NCI-H2196 treated with DMSO at 0.1 percent for 48 hours (cell line): ENCODE measurements around the gene CDH23.
A peak's percentile ranks its signal among the peaks of the same experiment; 100 is the strongest.

Source experiments
- DNase-seq: peaks from one replicate; lab custom pipeline; 2025; ENCODE audit not compliant: unreplicated experiment; lab: John Stamatoyannopoulos, UW

Gene CDH23

GRCh38 chr10:71852355-71852937 is 455.7 kb downstream of the CDH23 start:
- DNase-seq = no peak

DNA sequence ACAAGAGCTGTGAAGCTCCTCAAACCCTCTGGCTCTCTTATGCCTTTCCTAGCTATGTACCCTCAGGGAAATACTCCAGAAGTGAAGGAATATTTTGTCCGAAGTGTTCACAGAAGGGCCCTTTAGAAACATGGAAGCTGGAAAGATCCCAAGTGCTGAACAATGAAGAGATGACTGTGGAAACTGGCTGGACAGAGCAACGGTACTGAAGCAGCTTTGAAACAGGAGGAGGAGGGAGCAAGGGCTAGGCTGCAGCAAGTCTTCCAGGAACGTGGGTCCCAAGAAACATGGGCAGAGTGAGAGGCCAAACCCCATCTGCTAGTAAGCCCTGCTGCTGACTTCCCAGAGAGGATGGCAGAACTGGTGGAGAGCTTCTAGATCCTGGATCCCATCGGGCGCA is 457.3 kb downstream of the CDH23 start:
- DNase-seq = no peak

DNA sequence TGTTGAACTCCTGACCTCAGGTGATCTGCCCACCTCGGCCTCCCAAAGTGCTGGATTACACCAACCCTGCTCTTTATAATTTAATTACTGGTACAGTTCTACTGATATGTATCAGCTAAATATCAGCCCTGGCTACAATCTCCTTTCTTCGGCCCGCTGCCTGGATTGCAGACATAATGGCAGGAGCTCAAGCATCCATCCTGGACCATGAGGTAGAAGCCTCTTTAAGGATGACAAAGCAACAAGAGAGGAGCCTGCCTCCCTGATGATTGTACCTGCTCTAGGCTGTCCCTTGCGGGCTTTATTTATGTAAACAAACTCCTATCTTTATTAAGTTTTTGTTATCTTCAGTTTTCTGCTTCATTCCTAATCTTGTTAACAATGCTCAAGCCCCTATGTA is 459.9 kb downstream of the CDH23 start:
- no peak for DNase-seq

- DNase-seq = no peak
Measured at GRCh38 chr10:71857934-71858890, 461.5 kb downstream of the CDH23 start.

GRCh38 chr10:71860243-71861029 is 463.7 kb downstream of the CDH23 start:
- DNase-seq = peak; percentile 40

- DNase-seq = no peak
Measured at GRCh38 chr10:71863203-71863602, 466.5 kb downstream of the CDH23 start.

- no peak for DNase-seq
Measured at GRCh38 chr10:71864911-71865361, 468.2 kb downstream of the CDH23 start.
